A204.1 (cell line): ENCODE data around the gene CNTN5.

ENCODE experiments used
- FAIRE-seq: peaks from 2 replicates; lab custom pipeline; 2012; peaks lifted over from hg19 to GRCh38; lab: Jason Lieb, UNC

Gene CNTN5

GRCh38 chr11:99634581-99634980 lies 613.8 kb downstream of the CNTN5 start:
- FAIRE-seq: no peak

DNA sequence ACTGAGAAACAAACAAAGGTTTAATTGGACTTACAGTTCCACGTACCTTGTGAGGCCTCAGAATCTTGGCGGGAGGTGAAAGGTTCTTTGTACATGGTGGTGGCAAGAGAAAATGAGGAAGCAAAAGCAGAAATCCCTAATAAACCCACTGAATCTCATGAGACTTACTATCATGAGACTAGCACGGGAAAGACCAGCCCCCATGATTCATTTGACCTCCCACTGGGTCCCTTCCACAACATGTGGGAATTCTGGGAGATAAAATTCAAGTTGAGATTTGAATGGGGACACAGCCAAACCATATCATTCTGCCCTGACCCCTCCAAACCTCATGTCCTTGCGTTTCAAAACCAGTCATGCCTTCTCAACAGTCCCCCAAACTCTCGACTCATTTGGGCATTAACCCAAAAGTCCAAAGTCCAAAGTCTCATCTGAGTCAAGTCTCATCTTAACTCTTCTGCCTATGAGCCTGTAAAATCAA lies 617.4 kb downstream of the CNTN5 start:
- FAIRE-seq: no peak

GRCh38 chr11:99640671-99641070 lies 619.9 kb downstream of the CNTN5 start:
- FAIRE-seq: no peak

DNA sequence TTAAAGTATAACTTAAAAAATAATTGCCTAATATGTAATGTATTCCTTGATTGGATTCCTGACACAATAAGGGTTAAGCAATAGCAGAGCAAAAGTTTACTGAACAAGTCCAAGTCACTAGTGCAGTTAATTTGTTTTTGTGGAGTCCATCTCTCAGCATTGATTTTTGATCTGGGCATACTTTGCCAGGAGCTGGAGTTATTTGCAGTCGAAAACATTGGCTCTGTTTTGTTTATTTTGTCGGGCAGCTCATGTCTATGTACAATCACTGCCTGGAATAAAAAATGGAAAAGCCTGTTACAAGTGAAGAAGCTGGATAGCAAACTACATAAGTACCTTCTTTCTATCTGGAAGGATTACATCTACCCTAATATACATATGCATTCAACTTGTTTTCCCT lies 625.2 kb downstream of the CNTN5 start:
- FAIRE-seq: no peak

DNA sequence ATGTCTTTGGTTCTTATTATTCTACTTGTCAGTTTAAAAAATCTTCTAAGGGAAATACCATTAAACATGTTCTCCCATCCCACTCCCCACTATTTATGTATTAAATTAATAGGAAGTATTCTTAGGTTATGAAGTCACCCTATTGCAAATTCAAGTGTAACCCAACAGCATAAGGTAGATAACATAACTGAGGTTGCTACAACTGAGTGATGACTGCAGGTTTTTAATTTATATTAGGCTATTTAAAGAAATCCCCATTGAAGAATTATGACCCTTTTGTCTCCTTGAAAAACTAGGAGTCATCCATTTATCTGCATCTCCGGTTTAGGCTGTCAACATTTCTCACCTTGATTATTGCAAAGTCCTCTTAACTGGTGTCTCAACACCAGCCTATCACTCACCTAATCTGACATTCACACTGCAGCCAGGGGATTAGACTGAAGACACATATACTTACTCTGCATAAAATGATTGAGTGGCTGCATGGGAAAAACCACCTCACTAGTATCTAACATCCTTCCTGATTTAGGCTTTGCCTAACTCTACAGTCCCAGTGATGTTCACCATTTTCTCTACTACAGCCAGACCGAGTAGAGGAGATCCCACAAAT lies 649.4 kb downstream of the CNTN5 start:
- no peak for FAIRE-seq

DNA sequence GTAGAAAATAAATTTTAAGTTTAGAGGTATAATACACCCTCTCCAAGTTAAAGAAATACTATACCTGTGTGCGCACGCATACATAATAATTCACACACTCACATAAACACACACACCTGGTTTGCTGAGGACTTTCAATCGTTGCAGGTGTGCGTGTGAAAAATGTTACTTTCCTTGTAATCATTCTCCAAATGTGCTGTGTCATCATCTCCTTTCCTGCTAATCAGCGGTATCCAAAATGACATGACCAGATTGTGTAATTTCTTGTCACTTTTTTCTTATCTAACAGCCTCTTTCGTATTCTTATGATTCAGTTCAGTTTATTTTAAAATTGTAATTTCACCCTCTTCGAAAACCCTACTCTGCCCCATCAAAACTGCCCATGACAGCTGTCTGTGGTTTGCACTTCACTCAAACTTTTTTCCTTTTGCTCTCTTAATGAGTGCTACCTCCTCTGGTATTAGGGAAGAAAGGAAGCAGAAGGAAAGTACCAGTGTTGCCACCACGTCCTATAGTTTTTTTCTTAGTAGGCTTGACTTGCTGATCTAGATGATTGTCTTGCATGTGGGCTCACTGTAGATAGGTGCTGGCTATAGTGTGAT lies 651.2 kb downstream of the CNTN5 start:
- FAIRE-seq: no peak

- FAIRE-seq: no peak
Measured at GRCh38 chr11:99676292-99676691, 655.5 kb downstream of the CNTN5 start.

GRCh38 chr11:99682171-99682570 lies 661.4 kb downstream of the CNTN5 start:
- FAIRE-seq: no peak

DNA sequence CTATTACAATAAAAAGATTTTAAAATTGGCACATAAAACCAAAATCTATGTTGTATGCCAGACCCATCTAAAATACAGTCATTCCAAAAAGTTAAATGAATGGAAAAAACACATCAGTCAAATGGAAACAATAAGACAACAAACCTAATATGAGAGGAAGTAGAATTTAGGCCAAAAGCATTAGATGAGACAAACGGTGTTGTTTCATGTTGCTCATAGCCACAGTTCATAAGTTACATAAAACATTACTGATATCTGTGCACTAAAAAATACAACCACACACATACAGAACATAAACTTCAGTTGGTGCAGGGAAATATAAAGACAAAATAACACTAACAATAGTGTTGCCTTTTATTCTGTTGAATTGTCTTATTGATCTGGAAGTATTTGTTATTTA lies 661.9 kb downstream of the CNTN5 start:
- no peak for FAIRE-seq

GRCh38 chr11:99683933-99684332 lies 663.2 kb downstream of the CNTN5 start:
- FAIRE-seq: no peak

GRCh38 chr11:99686838-99687237 lies 666.1 kb downstream of the CNTN5 start:
- FAIRE-seq: no peak

- FAIRE-seq: no peak
Measured at GRCh38 chr11:99687320-99687719, 666.6 kb downstream of the CNTN5 start.

- FAIRE-seq: no peak
Measured at GRCh38 chr11:99693941-99694492, 673.3 kb downstream of the CNTN5 start.

DNA sequence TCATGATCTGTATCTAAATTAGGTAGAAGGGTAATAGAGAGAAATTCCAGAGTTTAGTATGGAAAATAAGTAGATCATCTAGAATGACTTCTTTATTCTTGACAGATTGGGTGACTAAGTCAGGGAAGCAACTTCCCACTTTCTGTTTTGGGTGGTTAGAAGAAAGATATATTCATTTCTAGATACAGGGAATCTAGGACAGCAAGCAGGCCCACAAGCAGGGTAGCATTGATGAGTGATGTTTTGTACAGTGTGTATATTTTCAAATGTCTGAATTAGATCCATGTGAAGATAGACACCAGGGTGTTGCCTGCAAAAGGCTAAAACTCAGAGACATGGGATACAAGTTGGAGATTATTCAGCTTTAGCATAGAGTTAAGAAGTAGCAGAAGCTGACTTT lies 674.4 kb downstream of the CNTN5 start:
- FAIRE-seq: no peak

DNA sequence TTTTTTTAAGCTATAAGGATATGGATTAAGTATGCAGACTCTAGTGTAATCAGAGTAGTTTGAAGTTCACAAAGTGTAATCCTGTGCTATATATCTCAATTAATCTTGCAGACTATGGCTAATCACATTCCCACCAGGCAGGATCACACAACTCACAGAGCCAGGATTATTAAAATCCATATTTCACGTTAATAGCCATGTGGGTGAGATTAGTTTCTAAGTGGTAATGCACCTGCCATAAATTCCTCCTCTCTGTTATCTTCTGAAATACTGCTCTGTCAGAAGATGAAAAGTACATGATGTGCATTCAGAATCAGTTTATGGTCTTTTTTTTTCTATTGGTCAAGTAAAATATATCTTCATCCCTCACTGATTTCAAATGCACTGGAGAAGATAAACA lies 686.1 kb downstream of the CNTN5 start:
- FAIRE-seq: no peak

- FAIRE-seq: no peak
Measured at GRCh38 chr11:99708928-99709672, 688.4 kb downstream of the CNTN5 start.

GRCh38 chr11:99716302-99716701 lies 695.6 kb downstream of the CNTN5 start:
- no peak for FAIRE-seq

DNA sequence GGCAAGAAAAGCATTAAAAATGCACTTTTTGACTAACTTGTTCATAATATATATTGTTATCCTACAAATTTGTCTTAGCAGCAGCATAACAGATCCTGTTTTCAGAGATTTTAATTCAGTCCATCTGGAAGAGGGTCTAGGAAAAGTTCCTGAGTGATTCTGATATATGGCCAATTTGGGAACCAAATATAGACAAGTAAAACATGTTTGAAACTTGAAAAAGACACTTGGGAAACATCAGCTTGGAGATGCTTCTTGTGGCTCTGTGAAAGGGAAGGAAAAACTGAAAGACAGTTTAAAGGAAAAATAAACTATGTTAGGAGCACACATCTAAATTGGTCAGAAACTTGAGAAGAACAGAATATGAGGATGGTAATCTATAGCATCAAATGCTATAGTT lies 697.5 kb downstream of the CNTN5 start:
- FAIRE-seq: no peak

DNA sequence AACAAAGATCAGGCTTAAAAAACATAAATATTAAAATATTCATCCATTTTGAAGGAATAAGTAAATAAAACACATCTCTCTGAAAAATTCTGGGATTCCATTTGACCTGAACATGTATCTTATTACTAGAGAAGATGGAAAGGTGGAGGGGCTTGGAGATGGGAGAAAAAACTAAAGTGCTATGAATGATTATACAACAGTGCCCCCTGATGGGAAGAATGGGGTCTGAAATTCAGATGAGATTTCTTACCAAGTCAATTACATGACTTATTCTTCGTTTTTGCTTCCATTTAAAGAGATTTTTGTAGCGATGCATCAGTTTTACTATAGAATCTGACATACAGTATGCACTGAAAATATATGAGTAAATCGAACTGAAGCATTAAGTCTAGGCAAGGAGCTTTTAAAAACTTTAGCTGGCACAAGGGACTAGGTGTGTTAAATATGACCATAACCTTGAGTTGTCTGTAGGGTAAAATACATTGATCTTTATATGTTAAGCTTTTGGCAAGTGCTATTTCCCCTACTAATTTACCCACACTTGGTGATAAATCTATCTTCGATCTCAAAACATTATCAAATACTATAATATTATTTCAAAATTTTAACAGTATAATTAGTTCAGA lies 718.8 kb downstream of the CNTN5 start:
- no peak for FAIRE-seq

- FAIRE-seq: no peak
Measured at GRCh38 chr11:99742501-99742900, 721.8 kb downstream of the CNTN5 start.

DNA sequence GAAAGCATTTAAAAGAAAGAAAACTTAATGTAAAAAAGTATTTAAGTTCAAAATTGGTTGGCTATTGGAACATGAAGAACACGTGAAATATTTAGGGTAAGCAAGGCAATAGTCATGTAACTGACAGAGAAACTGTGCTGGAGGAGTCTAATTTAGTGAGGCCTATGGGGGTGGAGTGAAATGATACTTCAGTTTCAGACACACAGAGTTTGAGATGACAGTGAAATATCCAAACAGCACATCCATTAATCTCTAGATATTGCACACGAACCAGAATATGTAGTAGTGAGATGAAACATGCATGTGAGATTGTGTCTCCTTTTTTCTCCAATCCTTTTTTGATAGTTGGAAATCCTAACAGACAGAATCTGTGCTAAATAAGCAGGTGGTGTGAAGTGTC lies 739.0 kb downstream of the CNTN5 start:
- FAIRE-seq: no peak

- no peak for FAIRE-seq
Measured at GRCh38 chr11:99766811-99767210, 746.1 kb downstream of the CNTN5 start.

DNA sequence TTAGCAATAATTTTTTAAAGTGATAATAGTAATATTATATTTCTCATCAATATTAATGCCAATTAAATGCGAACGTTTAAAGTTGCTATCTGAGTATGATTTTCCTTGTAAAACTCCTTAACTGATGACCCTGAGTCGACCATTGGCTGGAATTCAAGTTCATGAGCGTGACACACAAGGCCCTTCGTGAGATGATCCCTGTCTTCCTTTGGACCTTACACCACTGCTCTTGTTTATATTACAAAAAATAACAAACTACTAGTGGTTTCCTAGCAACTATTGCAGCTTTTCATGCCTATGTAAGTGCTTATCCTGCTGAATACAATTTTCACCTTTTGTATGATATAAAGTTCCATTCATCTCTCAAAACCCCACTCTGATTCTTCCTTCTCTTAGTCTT lies 752.9 kb downstream of the CNTN5 start:
- FAIRE-seq: no peak
